CD14-positive monocyte (primary cell): Measurements from ENCODE around the gene KCNE1. TPM values are rescaled to one million over a fixed set of nuclear protein-coding genes. Genes with fewer than 3 reads are reported as not detected.

Experiments used
- DNase-seq, 3 donors: peaks; one replicate each; pipeline ENCODE4 v3.0.0-alpha.2; 2011 to 2022
- H2AFZ ChIP-seq: 2 replicates; pipeline ENCODE4 v1.6.0; 2012; ENCODE audit warnings: mild to moderate bottlenecking, low read depth, low read length, inconsistent platforms; ENCODE audit not compliant: insufficient read depth, poor library complexity, severe bottlenecking
- H3K27ac ChIP-seq, 2 donors: 1 replicate in 1 of 2; 2 replicates in 1 of 2; pipeline ENCODE4 v1.5.1; 2012 to 2013; ENCODE audit warnings: low read length in 2 of 2, control low read depth in 1 of 2, inconsistent platforms in 1 of 2, low read depth in 1 of 2, mild to moderate bottlenecking in 1 of 2
- H3K27me3 ChIP-seq, 2 donors: one replicate each; pipeline versions ENCODE4 v1.6.0 to v1.6.1; 2011 to 2013; ENCODE audit warnings: low read length in 2 of 2; ENCODE audit not compliant: control insufficient read depth in 2 of 2, insufficient read depth in 2 of 2
- H3K36me3 ChIP-seq, 2 donors: replicated peaks in 1 of 2; 1 replicate in 1 of 2; 2 replicates in 1 of 2; pipeline versions ENCODE4 v1.5.1 to v1.6.1; 2012 to 2013; ENCODE audit warnings: low read length in 2 of 2, control low read depth in 1 of 2, inconsistent platforms in 1 of 2, mild to moderate bottlenecking in 1 of 2; ENCODE audit not compliant: insufficient read depth in 2 of 2, control insufficient read depth in 1 of 2
- H3K4me1 ChIP-seq, 2 donors: 1 replicate in 1 of 2; 2 replicates in 1 of 2; pipeline versions ENCODE4 v1.5.1 to v1.6.1; 2012 to 2013; ENCODE audit warnings: low read length in 2 of 2, control low read depth in 1 of 2, inconsistent platforms in 1 of 2, mild to moderate bottlenecking in 1 of 2, moderate library complexity in 1 of 2; ENCODE audit not compliant: insufficient read depth in 2 of 2, control insufficient read depth in 1 of 2
- H3K4me2 ChIP-seq: replicated peaks from 2 replicates; pipeline ENCODE3; 2012; ENCODE audit warnings: low read length, moderate library complexity, mild to moderate bottlenecking; ENCODE audit not compliant: poor library complexity, severe bottlenecking; ENCODE audit errors: extremely low read depth
- H3K4me3 ChIP-seq, 3 experiments: fragments of 200-600 bp in 1 of 3; sonication (generic) in 1 of 3; replicated peaks in 1 of 3; 1 replicate in 2 of 3; 2 replicates in 1 of 3; pipeline ENCODE4 v1.5.1; 2011 to 2013; ENCODE audit warnings: low read length in 3 of 3, mild to moderate bottlenecking in 3 of 3, control low read depth in 2 of 3, low read depth in 2 of 3, inconsistent platforms in 1 of 3, moderate library complexity in 1 of 3
- H3K79me2 ChIP-seq: 2 replicates; pipeline ENCODE4 v1.6.0; 2012; ENCODE audit warnings: mild to moderate bottlenecking, control low read depth, inconsistent platforms, low read length, moderate library complexity; ENCODE audit not compliant: insufficient read depth
- H3K9ac ChIP-seq: 2 replicates; pipeline ENCODE4 v1.6.0; 2017; ENCODE audit warnings: low read length, mild to moderate bottlenecking; ENCODE audit not compliant: insufficient read depth, poor library complexity, severe bottlenecking
- H3K9me3 ChIP-seq, 2 donors: replicated peaks in 1 of 2; 1 replicate in 1 of 2; 2 replicates in 1 of 2; pipeline versions ENCODE4 v1.5.1 to v1.6.1; 2012 to 2013; ENCODE audit warnings: low read length in 2 of 2, control low read depth in 1 of 2; ENCODE audit not compliant: control insufficient read depth in 1 of 2, insufficient read depth in 1 of 2
- H4K20me1 ChIP-seq: 2 replicates; pipeline ENCODE4 v1.6.0; 2012; ENCODE audit warnings: mild to moderate bottlenecking, low read length, control low read depth, moderate library complexity; ENCODE audit not compliant: insufficient read depth
- H3K27ac Mint-ChIP-seq, 7 donors: one replicate each; pipeline ENCODE4 v1.8.0; 2020; ENCODE audit warnings: mild to moderate bottlenecking in 7 of 7, mixed read lengths in 7 of 7, moderate library complexity in 6 of 7, inconsistent platforms in 2 of 7
- H3K27me3 Mint-ChIP-seq, 3 donors: one replicate each; pipeline ENCODE4 v1.8.0; 2021 to 2022; ENCODE audit warnings: low read depth in 3 of 3, mild to moderate bottlenecking in 3 of 3, mixed read lengths in 3 of 3, moderate library complexity in 3 of 3, inconsistent platforms in 1 of 3
- H3K36me3 Mint-ChIP-seq, 2 donors: one replicate each; pipeline ENCODE4 v1.8.0; 2020; ENCODE audit warnings: mixed read lengths in 2 of 2, inconsistent platforms in 1 of 2, mild to moderate bottlenecking in 1 of 2
- H3K4me1 Mint-ChIP-seq: one replicate; pipeline ENCODE4 v1.8.0; 2020; ENCODE audit warnings: mild to moderate bottlenecking, mixed read lengths
- H3K4me3 Mint-ChIP-seq, 2 donors: one replicate each; pipeline ENCODE4 v1.8.0; 2020; ENCODE audit warnings: mild to moderate bottlenecking in 2 of 2, mixed read lengths in 2 of 2, moderate library complexity in 1 of 2
- H3K9me3 Mint-ChIP-seq, 7 donors: one replicate each; pipeline ENCODE4 v1.8.0; 2020 to 2022; ENCODE audit warnings: mixed read lengths in 7 of 7, mild to moderate bottlenecking in 6 of 7, moderate library complexity in 6 of 7, inconsistent platforms in 2 of 7
- CTCF ChIP-seq: fragments of 200-600 bp; IDR thresholded peaks from one replicate; pipeline ENCODE4 v1.8.0; 2022; ENCODE audit warnings: antibody characterized with exemption, mild to moderate bottlenecking
- WGBS: methylation state at CpG from one replicate; pipeline ENCODE4 v1.1.5; 2013; ENCODE audit warnings: missing lambda C conversion rate; ENCODE audit not compliant: insufficient coverage; 5-methylcytosine and 5-hydroxymethylcytosine counted together
- intact Hi-C, 2 donors: fragments of 100-400 bp; cut with micrococcal nuclease; formaldehyde crosslinking; loops; one replicate each; pipeline versions ENCODE4 v1.15.0 to v1.15.1; 2023
- polyA plus RNA-seq, 3 donors: library from polyadenylated mRNA; depleted of rRNA in 1 of 3; unstranded in 2 of 3; stranded (reverse) in 1 of 3; fragments of 300-500 nt in 2 of 3; fragments of >200 nt in 1 of 3; fragmentation: Illumina TruSeq in 2 of 3; gene quantifications; 1 replicate in 2 of 3; 2 replicates in 1 of 3; pipeline ENCODE4 v1.2.3, GENCODE V29; 2012 to 2021

The KCNE1 gene
- polyA plus RNA-seq, 3 donors: 1.5 to 15.9 (median 3.2) TPM

DNA sequence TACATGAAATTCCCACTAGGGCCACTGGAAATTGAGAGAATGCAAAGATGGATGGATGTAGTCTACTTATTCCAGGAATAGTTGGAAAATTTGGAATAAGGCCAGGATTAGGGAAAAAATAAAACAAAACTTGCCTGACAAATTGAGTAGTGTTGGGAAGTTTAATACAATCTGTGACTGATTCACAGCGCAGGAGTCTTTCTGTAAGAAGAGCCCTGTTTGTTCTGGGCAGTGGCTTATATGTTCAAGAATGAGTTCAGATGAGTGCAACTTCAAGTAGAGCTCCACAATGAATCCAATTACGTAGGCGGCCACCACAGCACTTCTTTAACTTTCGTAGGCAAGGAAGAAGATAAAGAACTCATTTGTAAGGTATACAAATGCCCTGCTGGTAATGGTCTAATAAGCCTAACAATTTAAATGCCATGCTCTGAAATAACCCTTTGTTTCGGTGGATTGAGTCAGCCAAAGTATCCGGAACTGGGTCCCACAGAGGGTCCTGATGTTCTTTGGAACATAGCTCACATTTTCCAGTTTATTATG is 47.1 kb upstream of the KCNE1 start:
- Histone ChIP-seq H3K9ac (no peak overlapping the region), H3K27ac (no peak overlapping the region), H3K9me3 (peaks cover 0 to 3% of the 10 kb centered on the region in 2 donors), H3K4me3 (no peak overlapping the region), H4K20me1 (no peaks in the 10 kb centered on the region), H3K79me2 (no peaks in the 10 kb centered on the region), H3K27me3 (no peaks in the 10 kb centered on the region), H3K4me1 (no peaks in the 10 kb centered on the region), H2AFZ (no peak overlapping the region), H3K4me2 (no peak overlapping the region), H3K36me3 (peaks cover 0 to 10% of the 10 kb centered on the region in 2 donors)
- TF ChIP-seq CTCF: no peak
- 100% methylated on average over 5 of the region's 6 CpGs for WGBS
- DNase-seq: no peak
- intact Hi-C loops: no loop called here
- H3K27me3 Mint-ChIP-seq: peaks cover 0 to 3% (median 1%) of the 10 kb centered on the region in 3 donors
- H3K27ac Mint-ChIP-seq: no peak overlapping the region
- H3K4me1 Mint-ChIP-seq: no peaks in the 10 kb centered on the region
- H3K36me3 Mint-ChIP-seq: peaks cover 7 to 19% of the 10 kb centered on the region in 2 donors
- peaks cover 5 to 12% (median 10%) of the 10 kb centered on the region in 7 donors for H3K9me3 Mint-ChIP-seq
- H3K4me3 Mint-ChIP-seq: no peak overlapping the region

DNA sequence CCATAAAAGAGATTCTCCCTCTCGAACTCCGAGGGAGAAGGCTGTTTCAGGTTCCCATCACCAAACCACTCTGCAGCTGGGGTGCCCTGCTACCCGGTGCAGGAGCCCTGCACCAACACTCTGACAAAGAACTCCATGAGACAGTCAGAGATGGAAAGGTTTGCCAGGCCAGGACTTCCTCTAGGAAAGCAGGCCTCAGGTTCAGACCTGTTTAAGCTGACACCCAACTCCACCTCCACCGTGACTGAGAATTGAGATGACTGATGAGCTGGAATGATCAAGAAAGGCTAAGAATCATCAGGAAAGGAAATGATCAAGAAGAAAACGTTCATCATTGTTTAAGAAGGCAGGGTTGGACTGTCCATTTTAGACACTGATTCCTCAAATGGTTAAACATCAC is 46.2 kb upstream of the KCNE1 start:
- no peak for DNase-seq
- Histone ChIP-seq H3K27ac (no peak overlapping the region), H3K4me2 (no peak overlapping the region), H2AFZ (no peak overlapping the region), H3K36me3 (peaks cover 0 to 10% of the 10 kb centered on the region in 2 donors), H4K20me1 (no peaks in the 10 kb centered on the region), H3K9me3 (peaks cover 0 to 3% of the 10 kb centered on the region in 2 donors), H3K9ac (no peak overlapping the region), H3K4me1 (no peaks in the 10 kb centered on the region), H3K4me3 (no peak overlapping the region), H3K79me2 (peaks cover 2% of the 10 kb centered on the region), H3K27me3 (no peaks in the 10 kb centered on the region)
- Mint-ChIP-seq H3K36me3 (peaks cover 4 to 14% of the 10 kb centered on the region in 2 donors), H3K9me3 (peaks cover 5 to 13% (median 10%) of the 10 kb centered on the region in 7 donors), H3K4me3 (no peak overlapping the region), H3K27ac (no peak overlapping the region), H3K27me3 (peaks cover 0 to 3% (median 1%) of the 10 kb centered on the region in 3 donors), H3K4me1 (no peaks in the 10 kb centered on the region)
- WGBS: 100% methylated on average over 2 of the region's 5 CpGs
- no peak for TF ChIP-seq CTCF
- intact Hi-C loops: no loop called here
